Cerebellar cortex (tissue), 1 donor: ENCODE measurements around the gene CD53.

Source experiments
- DNase-seq: peaks from one replicate; pipeline ENCODE4 v3.0.0-alpha.2; 2015; ENCODE audit warnings: low spot score

The CD53 gene

GRCh38 chr1:110876748-110877341, 3.9 kb downstream of the CD53 start:
- no peak for DNase-seq

GRCh38 chr1:110877364-110877763, 4.4 kb downstream of the CD53 start:
- DNase-seq: no peak

DNA sequence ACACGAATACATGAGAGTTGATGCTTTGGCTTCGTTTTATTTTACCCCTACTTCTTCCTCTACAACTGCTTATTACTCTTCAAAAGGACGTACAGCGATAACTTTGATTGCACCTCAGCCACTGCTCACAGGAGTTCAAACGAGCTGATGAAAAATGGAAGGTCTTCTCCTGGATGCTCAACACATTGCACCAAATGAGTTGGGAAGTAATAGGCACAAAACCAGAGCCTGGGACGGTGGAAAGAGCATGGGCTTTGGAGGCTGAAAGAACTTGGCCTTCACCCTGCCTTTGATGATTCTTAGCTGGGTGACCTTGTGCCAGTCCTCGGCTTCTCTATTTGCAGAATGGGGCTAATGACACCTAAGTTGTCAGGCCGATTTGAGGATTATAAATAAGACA, 4.8 kb downstream of the CD53 start:
- DNase-seq: no peak

- DNase-seq: no peak
These were observed 5.6 kb downstream of the CD53 start for GRCh38 chr1:110878591-110878990.

DNA sequence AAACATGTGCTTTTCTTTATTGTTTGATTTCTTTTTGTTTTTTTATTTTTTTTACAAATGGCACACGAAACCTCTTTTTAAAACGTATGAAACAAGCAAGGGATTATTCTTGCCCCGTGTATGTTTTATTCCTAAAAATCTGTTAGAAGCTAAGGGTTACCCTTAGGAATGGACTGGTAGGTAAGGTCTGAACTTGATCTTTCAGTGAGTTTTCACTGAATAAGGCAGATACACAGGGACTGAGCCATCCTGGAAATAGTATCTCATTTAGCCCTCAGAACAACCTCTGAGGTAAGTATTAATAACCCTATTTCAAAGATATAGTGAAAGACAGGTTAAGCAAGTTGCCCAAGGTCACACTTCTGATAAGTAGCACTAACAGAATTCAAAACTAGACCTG, 6.0 kb downstream of the CD53 start:
- no peak for DNase-seq

- no peak for DNase-seq
These were observed 7.0 kb downstream of the CD53 start for GRCh38 chr1:110879758-110880606.

- no peak for DNase-seq
These were observed 7.9 kb downstream of the CD53 start for GRCh38 chr1:110880708-110881374.

DNA sequence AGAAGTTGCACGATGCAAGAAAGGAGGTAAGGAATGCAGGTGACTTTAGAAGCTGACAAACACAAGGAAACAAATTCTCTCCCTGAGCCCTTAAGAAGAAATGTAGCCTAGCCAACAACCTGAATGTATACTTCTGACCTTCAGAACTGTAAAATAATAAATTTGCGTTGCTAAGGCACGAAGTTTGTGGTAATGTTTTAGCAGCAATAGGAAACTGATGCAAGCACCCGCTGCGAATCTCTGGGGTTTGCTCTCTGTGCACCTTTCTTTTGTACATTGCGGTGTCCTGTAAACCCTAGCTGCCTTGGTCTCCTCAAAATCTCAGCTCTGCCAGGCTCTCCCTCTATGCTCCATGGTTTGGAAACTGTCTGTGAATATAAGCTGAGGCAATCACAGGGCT, 15.1 kb downstream of the CD53 start:
- DNase-seq: no peak

GRCh38 chr1:110888641-110889040, 15.7 kb downstream of the CD53 start:
- no peak for DNase-seq

DNA sequence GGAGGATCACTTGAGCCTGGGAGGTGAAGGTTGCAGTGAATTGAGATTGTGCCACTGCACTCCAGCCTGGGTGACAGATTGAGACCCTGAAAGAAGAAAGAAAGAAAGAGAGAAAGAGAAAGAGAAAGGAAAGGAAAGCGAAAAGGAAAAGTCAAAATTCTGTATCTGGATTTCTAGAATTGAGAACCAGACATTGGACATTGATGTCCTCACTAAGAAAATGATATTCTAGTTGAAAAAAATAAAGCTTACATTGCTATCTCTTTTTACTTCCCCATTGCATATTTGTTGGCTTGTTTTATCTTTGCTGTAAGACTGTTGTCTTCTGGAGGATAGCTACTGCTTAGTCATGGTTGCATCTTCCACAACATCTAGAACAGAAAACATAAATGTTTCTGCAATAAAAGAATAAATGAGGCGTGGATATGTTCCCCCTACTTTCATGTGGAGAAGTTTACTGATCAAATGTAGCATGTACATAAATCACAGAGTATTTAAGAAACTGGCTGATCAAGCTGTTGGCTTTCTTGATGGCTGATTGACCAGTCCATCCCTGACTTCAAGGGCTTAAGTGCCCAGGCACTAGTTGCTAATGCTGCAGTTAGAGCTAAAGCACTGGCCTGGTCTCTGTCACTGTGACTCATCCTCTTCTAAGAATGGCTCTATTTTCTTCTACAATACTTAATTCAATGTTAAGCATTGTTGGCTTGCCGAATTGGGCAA, 17.7 kb downstream of the CD53 start:
- DNase-seq: no peak

DNA sequence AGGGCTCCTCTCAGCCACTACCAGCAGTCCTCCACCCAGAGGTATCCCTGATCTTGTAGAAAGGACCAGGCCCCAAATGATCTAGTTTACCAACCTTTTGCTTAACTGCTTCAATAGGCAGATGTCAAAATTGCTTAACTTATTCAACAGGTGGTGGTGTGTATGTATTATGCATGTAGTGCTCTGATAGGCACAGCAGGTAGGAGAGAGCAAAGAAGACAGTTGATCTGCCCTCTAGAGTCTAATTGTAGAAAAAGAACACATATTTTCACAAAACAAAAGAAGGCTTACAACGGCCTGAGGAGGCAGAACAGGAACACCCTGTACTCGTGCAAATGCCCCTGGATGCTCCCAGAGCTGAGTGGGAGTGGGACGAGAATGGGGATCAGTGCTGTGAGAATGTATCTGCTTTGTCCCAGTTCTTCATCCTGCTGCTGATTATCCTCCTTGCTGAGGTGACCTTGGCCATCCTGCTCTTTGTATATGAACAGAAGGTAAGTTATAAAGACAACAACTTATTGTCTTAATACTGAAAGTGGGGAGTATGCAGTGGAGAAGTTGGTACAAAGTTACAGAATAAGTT, 21.1 kb downstream of the CD53 start:
- DNase-seq: no peak

DNA sequence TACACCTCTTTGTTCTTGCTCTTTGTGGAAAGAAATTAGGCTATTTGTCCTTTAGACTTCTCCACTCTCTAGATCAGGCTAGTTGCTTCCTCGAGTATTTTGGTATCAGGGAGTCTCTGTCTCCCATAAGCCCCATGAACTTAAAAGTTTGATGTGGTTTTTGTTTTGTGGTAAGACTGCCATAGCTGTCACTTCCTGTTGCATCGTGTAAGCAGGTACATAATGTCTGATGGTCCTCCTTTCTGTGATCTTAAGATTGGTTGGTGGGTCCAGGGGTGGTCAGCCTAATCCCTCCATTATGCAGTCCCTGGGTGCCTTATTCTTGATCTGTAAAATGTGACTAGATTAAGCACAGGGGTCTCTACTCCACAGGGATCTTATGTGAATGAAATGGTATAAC, 23.1 kb downstream of the CD53 start:
- no peak for DNase-seq

DNA sequence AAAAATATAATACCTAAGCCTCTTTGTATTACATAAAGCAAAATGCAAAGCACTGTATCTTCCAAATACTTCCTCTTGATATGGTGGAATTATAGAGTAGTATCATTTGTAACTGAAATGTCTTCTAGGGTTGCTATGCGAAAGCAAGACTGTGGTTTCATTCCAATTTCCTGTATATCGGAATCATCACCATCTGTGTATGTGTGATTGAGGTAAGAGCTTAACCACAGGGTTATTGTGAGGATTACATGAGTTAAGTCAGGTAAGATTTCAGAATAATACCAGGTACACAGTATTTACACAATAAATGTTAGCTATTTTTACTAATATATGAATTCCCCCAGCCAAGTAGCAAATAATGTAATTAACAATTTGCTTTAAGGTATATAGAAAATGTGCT, 24.7 kb downstream of the CD53 start:
- no peak for DNase-seq

- DNase-seq: no peak
These were observed 25.9 kb downstream of the CD53 start for GRCh38 chr1:110898734-110899457.

DNA sequence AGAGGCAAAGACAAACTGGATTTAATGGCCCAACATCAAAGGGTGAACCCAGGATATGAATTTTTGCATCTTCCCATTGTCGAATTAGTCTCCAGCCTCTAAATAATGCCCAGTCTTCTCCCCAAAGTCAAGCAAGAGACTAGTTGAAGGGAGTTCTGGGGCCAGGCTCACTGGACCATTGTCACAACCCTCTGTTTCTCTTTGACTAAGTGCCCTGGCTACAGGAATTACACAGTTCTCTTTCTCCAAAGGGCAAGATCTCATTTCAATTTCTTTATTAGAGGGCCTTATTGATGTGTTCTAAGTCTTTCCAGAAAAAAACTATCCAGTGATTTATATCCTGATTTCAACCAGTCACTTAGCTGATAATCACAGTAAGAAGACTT, 26.5 kb downstream of the CD53 start:
- no peak for DNase-seq

DNA sequence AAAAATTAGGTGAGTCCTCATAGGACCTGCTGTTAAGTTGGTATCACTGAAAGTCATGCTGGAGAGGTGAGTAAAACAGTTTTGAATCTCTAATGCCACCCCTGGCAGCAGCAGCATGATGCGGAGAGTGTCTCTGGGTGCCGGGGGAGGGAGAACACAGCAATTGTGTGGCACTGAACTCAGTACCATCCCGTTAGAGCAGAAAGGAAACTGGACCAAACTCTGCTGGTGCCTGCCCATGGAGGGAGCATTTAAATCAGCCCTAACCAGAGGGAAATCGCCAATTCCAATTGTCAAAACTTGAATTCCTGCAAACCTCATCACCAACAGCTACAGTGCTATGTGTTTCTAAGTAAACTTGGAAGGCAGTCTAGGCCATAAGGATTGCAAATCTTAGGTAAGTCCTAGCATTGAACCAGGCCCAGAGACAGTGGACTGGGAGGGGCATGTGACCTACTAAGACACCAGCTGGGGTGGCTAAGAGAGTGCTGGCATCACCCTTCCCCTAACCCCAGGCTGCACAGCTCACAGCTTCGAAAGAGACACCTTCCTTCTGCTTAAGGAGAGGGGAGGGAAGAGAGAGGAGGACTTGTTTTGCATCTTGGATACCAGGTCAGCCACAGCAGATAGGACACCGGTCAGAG, 30.0 kb downstream of the CD53 start:
- DNase-seq: no peak

- no peak for DNase-seq
These were observed 31.0 kb downstream of the CD53 start for GRCh38 chr1:110903853-110904500.

- no peak for DNase-seq
These were observed 39.8 kb downstream of the CD53 start for GRCh38 chr1:110912784-110913183.

DNA sequence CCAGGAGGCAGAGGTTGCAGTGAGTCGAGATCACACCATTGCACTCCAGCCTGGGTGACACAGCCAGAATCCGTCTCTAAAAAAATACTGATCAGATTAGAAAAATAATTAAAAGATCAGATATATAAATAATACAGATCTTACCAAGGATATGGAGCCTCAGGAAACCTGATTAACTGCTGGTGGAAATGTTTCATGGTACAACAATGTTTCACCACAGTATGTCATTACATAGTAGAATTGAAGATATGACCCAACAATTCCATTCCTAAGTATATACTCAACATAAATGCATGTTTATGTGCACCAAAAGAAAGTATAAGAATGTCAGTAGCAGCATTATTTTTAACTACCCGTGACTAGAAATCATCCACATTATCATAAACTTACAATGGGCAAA, 41.7 kb downstream of the CD53 start:
- no peak for DNase-seq

GRCh38 chr1:110915804-110916203, 42.9 kb downstream of the CD53 start:
- DNase-seq: no peak

- DNase-seq: no peak
These were observed 43.3 kb downstream of the CD53 start for GRCh38 chr1:110916274-110916668.
